Adrenal gland (tissue), 5 donors: ENCODE data around the gene PATL2.

Experiments used
- POLR2A ChIP-seq, 2 donors: fragments of 450-650 bp; IDR thresholded peaks; one replicate each; pipeline ENCODE4 v1.6.1; 2017; ENCODE audit warnings: antibody characterized with exemption in 2 of 2, mild to moderate bottlenecking in 2 of 2, moderate library complexity in 1 of 2
- TF ChIP-seq, protein P1 (sequence below), 6 experiments: fragments of 450-650 bp in 4 of 6; fragments of 200-600 bp in 2 of 6; sonication (generic) in 1 of 6; IDR thresholded peaks; 1 replicate in 5 of 6; 2 replicates in 1 of 6; pipeline versions ENCODE4 v1.5.1 to v1.8.0; 2016 to 2021; ENCODE audit warnings: antibody characterized with exemption in 6 of 6, mild to moderate bottlenecking in 2 of 6, moderate library complexity in 1 of 6
- donor health status: DM: no; HTN: no; CAD: no.

DNA sequence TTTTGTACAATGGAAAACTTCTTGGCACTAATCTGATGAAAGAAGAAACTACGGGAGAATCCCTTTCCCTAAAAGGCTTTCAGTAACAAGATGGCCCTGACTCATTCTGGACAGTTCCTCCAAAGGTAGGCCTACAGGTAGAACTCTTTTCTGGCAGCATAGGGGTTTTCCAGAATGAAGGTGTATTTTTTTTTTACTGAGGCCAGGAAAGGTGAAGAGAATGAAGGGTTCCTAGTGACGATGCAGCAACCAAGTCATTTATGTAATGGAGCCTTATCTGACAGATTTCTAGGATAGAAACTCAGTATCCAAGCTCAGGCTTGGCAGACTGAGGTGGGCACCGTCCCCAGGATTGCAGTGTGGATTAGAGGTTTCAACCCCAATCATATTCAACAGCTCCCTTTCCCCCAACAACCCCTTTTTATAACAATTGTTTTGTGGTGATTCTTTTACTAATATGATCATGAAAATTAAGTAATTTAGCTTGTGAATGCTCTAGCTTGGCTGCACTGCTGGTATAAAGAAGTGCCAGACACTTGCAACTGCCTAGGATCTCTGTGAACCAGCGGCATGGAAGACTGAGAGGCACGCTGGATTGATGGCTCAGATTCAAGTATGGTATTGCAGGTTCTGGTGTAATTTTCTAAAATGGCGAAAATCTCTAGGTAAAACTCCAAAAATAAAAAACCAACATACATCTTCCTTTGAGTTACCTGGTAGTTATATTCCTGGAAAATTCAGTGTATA lies 16.5 kb upstream of the PATL2 start:
- TF ChIP-seq, protein P1, sequence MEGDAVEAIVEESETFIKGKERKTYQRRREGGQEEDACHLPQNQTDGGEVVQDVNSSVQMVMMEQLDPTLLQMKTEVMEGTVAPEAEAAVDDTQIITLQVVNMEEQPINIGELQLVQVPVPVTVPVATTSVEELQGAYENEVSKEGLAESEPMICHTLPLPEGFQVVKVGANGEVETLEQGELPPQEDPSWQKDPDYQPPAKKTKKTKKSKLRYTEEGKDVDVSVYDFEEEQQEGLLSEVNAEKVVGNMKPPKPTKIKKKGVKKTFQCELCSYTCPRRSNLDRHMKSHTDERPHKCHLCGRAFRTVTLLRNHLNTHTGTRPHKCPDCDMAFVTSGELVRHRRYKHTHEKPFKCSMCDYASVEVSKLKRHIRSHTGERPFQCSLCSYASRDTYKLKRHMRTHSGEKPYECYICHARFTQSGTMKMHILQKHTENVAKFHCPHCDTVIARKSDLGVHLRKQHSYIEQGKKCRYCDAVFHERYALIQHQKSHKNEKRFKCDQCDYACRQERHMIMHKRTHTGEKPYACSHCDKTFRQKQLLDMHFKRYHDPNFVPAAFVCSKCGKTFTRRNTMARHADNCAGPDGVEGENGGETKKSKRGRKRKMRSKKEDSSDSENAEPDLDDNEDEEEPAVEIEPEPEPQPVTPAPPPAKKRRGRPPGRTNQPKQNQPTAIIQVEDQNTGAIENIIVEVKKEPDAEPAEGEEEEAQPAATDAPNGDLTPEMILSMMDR (IDR thresholded peaks at IDR 0.05), result no peak
- TF ChIP-seq POLR2A (IDR thresholded peaks at IDR 0.05), result no peak
